ENCODE data around the gene KCNJ4.
A peak's percentile ranks its signal among the peaks of the same experiment; 100 is the strongest.
"Not testable (repeated sequence)": the region's sequence is repeated elsewhere in the genome, so short reads cannot be mapped to it uniquely, and the experiment has no call there.

Gene KCNJ4

GRCh38 chr22:38413085-38414008 lies 41.7 kb downstream of the KCNJ4 start:
- no peak for DNase-seq (ENCODE audit: low read depth in 4 of 4, low spot score in 1 of 4)

- peak in 2 of 4 experiments; percentile 13 to 14 for DNase-seq (ENCODE audit: low read depth in 4 of 4, low spot score in 1 of 4)
Measured at GRCh38 chr22:38412435-38413084, 42.4 kb downstream of the KCNJ4 start.

GRCh38 chr22:38411016-38411415 lies 44.0 kb downstream of the KCNJ4 start:
- DNase-seq (ENCODE audit: low read depth in 4 of 4, low spot score in 1 of 4) = no peak

GRCh38 chr22:38409916-38410315 lies 45.1 kb downstream of the KCNJ4 start:
- not testable (repeated sequence) for DNase-seq (ENCODE audit: low read depth in 4 of 4, low spot score in 1 of 4)

GRCh38 chr22:38406617-38407016 lies 48.4 kb downstream of the KCNJ4 start:
- DNase-seq (ENCODE audit: low read depth in 4 of 4, low spot score in 1 of 4) = no peak

GRCh38 chr22:38404419-38404818 lies 50.6 kb downstream of the KCNJ4 start:
- no peak for DNase-seq (ENCODE audit: low read depth in 4 of 4, low spot score in 1 of 4)

- DNase-seq (ENCODE audit: low read depth in 4 of 4, low spot score in 1 of 4) = no peak
Measured at GRCh38 chr22:38403812-38404211, 51.2 kb downstream of the KCNJ4 start.

GRCh38 chr22:38402204-38402603 lies 52.8 kb downstream of the KCNJ4 start:
- no peak for DNase-seq (ENCODE audit: low read depth in 4 of 4, low spot score in 1 of 4)

- DNase-seq (ENCODE audit: low read depth in 4 of 4, low spot score in 1 of 4) = no peak
Measured at GRCh38 chr22:38401336-38402084, 53.5 kb downstream of the KCNJ4 start.

- not testable (repeated sequence) for DNase-seq (ENCODE audit: low read depth in 4 of 4, low spot score in 1 of 4)
Measured at GRCh38 chr22:38400256-38400655, 54.7 kb downstream of the KCNJ4 start.

GRCh38 chr22:38398609-38399461 lies 56.2 kb downstream of the KCNJ4 start:
- DNase-seq (ENCODE audit: low read depth in 4 of 4, low spot score in 1 of 4) = peak; percentile 72 to 79 (median 76)

- DNase-seq (ENCODE audit: low read depth in 4 of 4, low spot score in 1 of 4) = peak in 1 of 4 experiments; percentile 30
Measured at GRCh38 chr22:38398181-38398608, 56.8 kb downstream of the KCNJ4 start.

- no peak for DNase-seq (ENCODE audit: low read depth in 4 of 4, low spot score in 1 of 4)
Measured at GRCh38 chr22:38397189-38398085, 57.6 kb downstream of the KCNJ4 start.

GRCh38 chr22:38396440-38397069 lies 58.4 kb downstream of the KCNJ4 start:
- not testable (repeated sequence) for DNase-seq (ENCODE audit: low read depth in 4 of 4, low spot score in 1 of 4)

- DNase-seq (ENCODE audit: low read depth in 4 of 4, low spot score in 1 of 4) = not testable (repeated sequence)
Measured at GRCh38 chr22:38395944-38396343, 59.1 kb downstream of the KCNJ4 start.

GRCh38 chr22:38394929-38395624 lies 59.9 kb downstream of the KCNJ4 start:
- DNase-seq (ENCODE audit: low read depth in 4 of 4, low spot score in 1 of 4) = not testable (repeated sequence)

GRCh38 chr22:38389428-38389818 lies 65.6 kb downstream of the KCNJ4 start:
- not testable (repeated sequence) for DNase-seq (ENCODE audit: low read depth in 4 of 4, low spot score in 1 of 4)
